ENCODE results near the gene CNPY2.

DNA sequence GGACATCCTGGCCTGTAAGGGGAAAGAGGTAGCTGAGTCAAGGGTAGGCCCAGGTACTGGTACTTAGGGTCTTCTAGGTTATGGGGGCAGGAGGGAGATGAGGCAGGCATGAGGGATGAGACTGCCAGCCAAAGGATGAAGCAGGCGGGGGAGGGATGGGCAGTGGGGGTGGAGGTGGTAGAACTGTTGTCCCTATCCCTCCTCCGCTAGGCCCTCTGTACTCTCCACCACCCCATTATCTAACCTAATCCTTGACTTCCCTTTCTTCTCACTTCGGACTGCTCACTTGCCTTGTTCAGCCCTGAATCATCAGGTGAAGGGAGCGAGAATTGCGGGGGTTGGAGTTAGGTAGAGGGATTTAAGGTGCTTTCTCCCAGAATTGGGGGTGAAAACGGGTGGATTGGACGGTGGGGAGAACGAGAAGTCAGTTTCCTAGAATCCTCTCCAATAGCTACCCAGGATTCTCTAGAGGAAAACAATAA is 17.4 kb upstream of the CNPY2 start:
- TF ChIP-seq PKNOX1 (IDR thresholded peaks at IDR 0.05) (no peak), ARNT (IDR thresholded peaks at IDR 0.05) (no peak)

Data from HEK293T (cell line).